ENCODE measurements around the gene C3orf18.

The C3orf18 gene

DNA sequence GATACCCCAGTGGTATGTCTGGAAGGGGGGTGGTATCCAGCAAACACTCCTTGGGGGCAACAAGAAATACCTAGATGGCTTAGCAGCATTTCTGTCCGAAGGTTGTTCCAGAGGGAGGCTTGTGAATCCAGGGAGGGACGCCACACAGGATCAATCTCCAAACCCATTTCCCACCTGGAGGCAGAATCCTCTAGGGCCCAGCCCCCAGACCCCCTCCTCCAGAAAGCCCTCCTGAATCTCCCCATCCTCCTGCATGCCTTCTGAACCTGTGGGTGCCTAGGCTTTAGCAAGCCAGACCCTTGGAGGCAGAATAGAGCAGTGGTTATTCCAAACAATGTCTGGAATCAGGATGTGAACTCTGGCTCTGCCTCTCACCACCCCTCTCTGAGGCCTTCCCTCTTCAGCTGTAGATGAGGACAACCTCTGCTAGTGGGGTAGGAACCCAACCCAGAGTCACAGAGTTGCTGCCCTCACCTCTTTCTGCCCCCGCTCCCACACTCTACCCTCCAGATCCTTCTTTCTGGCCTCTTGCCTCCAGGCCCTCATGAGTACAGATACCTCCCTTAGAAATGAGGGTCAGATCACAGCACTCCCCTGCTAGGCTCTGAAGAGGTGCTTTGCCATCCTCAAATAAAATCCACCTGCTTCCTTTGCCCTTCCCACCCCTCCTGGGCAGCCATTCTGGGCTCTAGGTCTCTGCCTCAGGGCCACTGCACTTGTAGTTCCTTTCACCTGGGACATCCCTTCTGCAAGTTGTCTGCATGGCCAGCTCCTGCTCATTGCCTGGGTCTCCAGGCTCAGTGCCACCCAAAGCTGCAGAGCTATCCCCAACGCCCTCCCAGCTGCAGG lies 35.9 kb upstream of the C3orf18 start:
- DNase-seq, result no peak

- no peak for DNase-seq
These were observed 35.1 kb upstream of the C3orf18 start for GRCh38 chr3:50602595-50603191.

GRCh38 chr3:50600841-50601591 lies 33.5 kb upstream of the C3orf18 start:
- DNase-seq, result no peak

- DNase-seq, result no peak
These were observed 32.7 kb upstream of the C3orf18 start for GRCh38 chr3:50600141-50600753.

DNA sequence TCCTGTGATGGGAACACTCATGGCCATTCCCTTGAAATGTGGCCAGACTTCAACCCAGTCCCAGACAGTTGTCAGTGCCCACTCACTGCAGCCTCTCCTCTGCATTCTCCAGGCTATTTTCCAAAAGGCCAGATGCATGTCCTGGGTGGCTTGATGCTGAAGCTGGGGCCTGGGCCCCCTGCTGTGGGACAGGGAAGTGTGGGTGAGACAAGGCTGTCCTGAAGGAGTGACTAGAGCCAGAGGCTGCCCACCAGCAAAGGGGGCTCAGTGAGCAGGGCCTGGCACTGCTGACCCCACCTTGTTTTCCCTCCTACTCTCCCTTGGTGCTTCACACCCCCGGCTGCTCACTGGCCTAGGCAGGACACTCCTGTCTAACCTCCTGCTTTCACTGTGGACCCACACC lies 32.2 kb upstream of the C3orf18 start:
- DNase-seq, result no peak

- DNase-seq, result no peak
These were observed 31.7 kb upstream of the C3orf18 start for GRCh38 chr3:50599115-50599715.

- DNase-seq, result no peak
These were observed 26.8 kb upstream of the C3orf18 start for GRCh38 chr3:50594253-50594785.

DNA sequence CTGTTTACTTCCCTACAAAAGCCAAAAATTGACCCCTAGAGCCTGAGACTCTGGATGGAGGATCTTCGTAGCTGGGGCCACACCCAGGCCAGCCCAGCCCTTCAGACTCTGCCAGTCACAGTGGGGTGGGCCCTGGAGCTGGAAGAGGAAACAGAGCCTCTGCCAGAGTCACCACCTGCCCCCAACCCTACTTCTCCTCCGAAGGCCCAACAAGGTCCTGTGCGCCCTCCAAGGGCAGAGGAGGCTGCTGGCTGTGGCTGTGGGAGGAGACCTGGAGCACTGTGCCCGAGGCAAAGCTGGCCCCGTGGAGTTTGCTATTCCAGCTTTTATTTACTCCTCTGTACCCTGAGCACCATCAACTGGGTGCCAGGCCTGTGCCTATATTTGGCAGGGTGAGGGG lies 25.0 kb upstream of the C3orf18 start:
- DNase-seq, result no peak

DNA sequence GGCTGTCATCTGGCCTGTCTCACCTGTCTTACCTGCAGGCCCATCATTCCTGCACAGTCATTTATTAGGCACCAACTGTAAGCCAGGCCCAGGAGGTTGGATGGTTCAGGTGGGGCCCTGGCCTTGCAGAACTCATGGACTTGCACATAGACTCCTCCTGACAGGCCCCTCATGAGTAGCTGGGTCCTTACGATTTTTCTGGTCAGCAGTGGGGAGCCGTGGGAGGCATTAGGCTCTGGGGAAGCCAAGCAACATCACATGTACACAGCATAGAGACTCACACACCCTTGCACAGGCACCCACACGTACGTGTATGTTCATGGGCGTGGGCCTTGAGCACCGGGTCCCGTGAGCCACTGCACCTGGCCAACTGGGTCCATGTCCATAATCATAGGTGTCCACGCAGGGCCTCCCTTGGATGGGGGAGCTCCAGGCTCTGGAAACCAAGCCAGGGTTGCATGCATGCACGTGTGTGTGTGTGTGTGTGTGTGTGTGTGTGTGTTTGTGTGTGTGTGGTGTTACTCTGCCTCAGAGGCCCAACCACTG lies 23.7 kb upstream of the C3orf18 start:
- DNase-seq, result no peak

DNA sequence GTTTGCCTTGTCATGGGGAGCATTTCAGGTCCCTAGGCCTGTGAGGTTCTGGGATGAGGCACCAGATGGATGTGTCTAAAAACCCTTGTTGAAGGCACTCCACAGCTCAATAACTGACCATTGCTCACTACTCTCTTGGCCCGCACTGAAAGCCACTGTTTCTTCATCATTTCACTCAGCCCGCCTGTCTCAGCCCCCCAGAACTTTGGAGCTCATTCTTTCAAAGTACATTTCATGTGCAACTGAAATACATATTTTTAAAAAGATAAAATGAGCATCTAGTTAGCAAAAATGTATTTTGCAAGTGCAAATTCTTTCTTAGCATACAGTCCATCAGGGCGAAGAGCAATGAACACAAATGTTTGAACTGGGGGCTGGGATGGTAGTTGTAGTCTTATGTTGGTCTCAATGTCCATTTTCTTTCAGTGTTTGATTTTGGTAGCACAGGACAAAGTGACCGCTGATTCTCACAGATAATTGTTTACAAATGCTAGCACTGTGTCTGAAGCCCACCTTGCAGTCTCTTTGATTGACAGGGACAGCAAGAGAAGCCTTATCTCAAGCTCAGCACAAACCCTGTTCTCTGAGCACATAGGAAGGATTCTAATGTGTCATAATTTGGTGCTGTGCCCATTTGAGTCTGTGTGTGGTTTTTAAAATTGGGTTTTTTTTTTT lies 21.3 kb upstream of the C3orf18 start:
- DNase-seq, result no peak

- no peak for DNase-seq
These were observed 20.5 kb upstream of the C3orf18 start for GRCh38 chr3:50587806-50588758.

DNA sequence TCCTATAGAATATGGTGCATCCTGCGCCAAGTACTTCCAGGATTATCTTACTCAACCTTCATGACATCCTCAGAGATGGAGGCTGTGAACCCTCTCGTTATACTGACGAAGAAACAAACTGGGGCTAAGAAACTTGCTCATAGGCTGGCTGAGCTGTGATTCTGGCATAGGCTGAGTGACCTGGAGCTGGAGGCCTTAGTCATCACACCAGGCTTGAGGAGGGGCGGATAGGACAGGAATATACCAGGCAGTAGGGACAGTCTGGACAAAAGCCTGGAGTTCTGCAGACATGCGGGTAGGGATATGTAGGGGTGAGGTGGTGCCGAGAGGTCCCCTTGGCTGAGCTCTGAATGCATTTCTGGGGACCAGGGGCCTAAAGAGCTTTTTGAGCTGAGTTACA lies 19.8 kb upstream of the C3orf18 start:
- DNase-seq, result no peak

DNA sequence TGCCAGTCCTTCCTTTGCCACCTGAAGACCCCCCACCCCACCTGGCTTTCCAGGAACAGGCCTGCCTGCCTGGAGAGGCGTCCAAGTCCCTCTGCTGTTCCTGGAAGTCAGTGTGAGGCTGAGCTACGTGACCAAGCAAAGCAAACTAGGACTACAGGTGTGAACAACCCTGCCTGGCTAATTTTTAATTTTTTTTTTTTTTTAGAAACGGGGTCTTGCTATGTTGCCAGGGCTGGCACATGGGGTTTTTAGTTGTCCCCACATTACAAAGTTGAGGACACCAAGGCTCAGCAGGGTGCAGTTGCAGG lies 19.2 kb upstream of the C3orf18 start:
- DNase-seq, result no peak

DNA sequence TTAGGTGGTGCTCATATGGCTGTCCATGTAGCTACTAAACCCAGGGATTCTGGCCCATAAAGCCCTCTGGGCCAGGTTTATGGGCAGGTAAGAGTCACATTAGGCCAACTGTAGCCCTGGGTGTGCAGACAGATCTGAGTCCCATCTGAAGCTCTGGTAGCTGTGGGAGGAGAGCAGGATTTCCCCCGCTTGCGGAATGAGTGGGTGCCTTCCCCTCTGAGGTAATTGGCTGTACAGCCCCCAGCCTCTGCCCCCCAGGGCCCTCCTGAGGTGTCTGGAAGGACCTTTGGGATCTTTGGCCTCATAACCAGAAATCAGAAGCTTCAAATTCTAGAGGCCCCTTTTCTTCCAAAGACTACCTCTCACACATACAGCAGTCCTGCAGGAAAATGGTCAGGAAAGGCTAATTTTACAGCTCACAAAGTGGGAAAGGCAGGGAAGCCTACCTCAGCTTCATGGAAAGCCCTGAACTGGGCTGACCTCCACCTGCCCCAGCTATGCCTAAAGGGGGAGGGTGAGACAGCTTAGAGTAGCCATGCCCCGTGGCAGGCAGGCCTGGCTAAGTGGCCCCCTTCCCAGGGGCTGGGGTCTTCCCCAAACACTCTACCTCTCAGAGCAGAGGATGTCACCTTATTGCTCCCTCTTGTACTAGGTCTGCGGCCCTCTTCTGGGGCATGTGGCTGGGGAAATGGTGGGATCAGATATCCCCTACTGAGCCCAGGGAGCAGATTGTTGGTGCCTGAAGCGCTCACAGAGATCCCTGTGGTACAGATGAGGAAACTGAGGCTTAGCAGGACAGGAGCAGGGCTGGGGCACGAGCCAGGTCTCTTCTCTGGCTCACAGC lies 18.6 kb upstream of the C3orf18 start:
- DNase-seq, result no peak

GRCh38 chr3:50584391-50584790 lies 16.8 kb upstream of the C3orf18 start:
- no peak for DNase-seq

- no peak for DNase-seq
These were observed 16.4 kb upstream of the C3orf18 start for GRCh38 chr3:50583897-50584296.

- DNase-seq, result no peak
These were observed 14.5 kb upstream of the C3orf18 start for GRCh38 chr3:50582083-50582482.

DNA sequence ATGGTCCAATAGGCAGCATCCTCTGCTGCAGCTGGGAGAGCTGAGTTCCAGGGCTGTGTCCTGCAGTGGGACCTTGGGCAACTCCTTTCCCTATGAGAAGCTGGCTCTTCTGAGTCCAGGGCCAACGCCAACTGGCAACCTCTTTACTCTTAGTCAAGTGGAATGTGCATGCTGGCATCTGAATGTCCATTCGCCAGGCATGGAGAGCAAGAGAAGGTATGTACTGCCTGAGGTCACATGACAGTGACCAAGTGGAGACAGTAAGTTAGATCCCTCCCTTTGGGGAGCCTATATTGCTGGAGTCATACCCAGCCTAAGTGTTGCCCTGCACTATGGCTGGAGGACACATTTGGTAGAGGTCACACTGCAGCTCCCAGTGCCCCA lies 13.9 kb upstream of the C3orf18 start:
- DNase-seq, result no peak

DNA sequence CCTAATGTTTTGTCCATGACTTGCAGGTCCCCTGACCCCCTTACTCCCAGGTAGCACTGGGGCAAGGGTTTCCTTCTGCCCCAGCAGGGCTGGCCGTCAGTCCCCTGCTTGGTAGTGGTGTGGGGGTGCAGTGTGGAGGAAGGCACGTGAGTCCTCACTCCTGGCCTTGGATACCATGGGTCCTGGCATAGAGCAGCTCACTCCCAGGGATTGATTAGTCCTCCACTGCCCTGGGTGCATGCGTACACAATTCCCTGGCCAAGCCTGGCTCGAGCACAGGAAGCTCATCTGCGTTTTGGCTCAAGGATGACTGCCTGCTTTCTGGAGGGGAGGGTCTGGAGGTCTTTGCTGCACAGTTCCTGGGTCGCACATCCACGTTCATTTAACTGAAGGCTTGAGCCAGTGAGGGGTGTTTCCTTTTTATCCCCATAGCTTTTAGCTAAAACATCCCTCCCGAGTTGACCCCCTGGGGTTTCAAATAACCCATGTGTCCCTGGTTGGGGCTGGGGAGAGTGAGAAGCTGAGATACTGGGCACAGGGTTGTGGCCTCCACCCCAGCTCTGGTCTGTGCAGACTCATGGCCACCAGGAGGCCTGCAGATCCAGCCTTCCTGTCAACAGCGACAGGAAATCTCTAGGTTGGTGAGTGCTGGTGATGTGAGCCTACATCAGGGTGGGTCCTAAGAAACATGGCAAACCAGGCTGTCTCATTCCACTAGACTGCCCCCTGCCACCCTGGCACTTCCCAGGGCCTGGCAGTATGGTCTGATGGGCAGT lies 13.3 kb upstream of the C3orf18 start:
- DNase-seq, result no peak

Data from SW 1271 (cell line).